ENCODE results near the gene JMJD8. TPM values are rescaled to one million over a fixed set of nuclear protein-coding genes. Genes with fewer than 3 reads are reported as not detected.
"Not testable (repeated sequence)": the region's sequence is repeated elsewhere in the genome, so short reads cannot be mapped to it uniquely, and the experiment has no call there.

Gene JMJD8
- total RNA-seq, 1 donor from 2014 or later: 10.2 TPM

GRCh38 chr16:693766-694165, 9.6 kb upstream of the JMJD8 start:
- no peak for FAIRE-seq
- no peak for DNase-seq (ENCODE audit: low spot score in 2 of 2)

GRCh38 chr16:693364-693763, 9.2 kb upstream of the JMJD8 start:
- DNase-seq (ENCODE audit: low spot score in 2 of 2): no peak
- FAIRE-seq: no peak

- DNase-seq (ENCODE audit: low spot score in 2 of 2) (no peak), FAIRE-seq (no peak)
Measured at GRCh38 chr16:692356-693108, 8.4 kb upstream of the JMJD8 start.

- FAIRE-seq: not testable (repeated sequence)
Measured at GRCh38 chr16:691242-691641, 7.1 kb upstream of the JMJD8 start.

GRCh38 chr16:689175-689897, 5.2 kb upstream of the JMJD8 start:
- no peak for DNase-seq (ENCODE audit: low spot score in 2 of 2)
- no peak for FAIRE-seq

More at GRCh38 chr16:691242-691641, 7.1 kb upstream of the JMJD8 start:
- not testable (repeated sequence) for DNase-seq (ENCODE audit: low spot score in 2 of 2)

GRCh38 chr16:687499-687898, 3.4 kb upstream of the JMJD8 start:
- no peak for FAIRE-seq

GRCh38 chr16:686459-687260, 2.5 kb upstream of the JMJD8 start:
- DNase-seq (ENCODE audit: low spot score in 2 of 2) (no peak), FAIRE-seq (no peak)

More at GRCh38 chr16:687499-687898, 3.4 kb upstream of the JMJD8 start:
- no peak for DNase-seq (ENCODE audit: low spot score in 2 of 2)

GRCh38 chr16:685967-686366, 1.8 kb upstream of the JMJD8 start:
- FAIRE-seq (no peak), DNase-seq (ENCODE audit: low spot score in 2 of 2) (no peak)

GRCh38 chr16:684961-685696, 995 bp upstream of the JMJD8 start:
- DNase-seq (ENCODE audit: low spot score in 2 of 2) (no peak), FAIRE-seq (no peak)

- no peak for FAIRE-seq
- no peak for DNase-seq (ENCODE audit: low spot score in 2 of 2)
Measured at GRCh38 chr16:683396-684070, 601 bp downstream of the JMJD8 start.

- no peak for FAIRE-seq
- DNase-seq (ENCODE audit: low spot score in 2 of 2): no peak
Measured at GRCh38 chr16:682493-683395, 1.4 kb downstream of the JMJD8 start.

GRCh38 chr16:681746-682427, 2.2 kb downstream of the JMJD8 start:
- DNase-seq (ENCODE audit: low spot score in 2 of 2) (no peak), FAIRE-seq (no peak)

GRCh38 chr16:680967-681745, 3.0 kb downstream of the JMJD8 start:
- DNase-seq (ENCODE audit: low spot score in 2 of 2) (no peak), FAIRE-seq (no peak)

GRCh38 chr16:680625-680945, 3.5 kb downstream of the JMJD8 start:
- no peak for DNase-seq (ENCODE audit: low spot score in 2 of 2)
- FAIRE-seq: no peak

- peak; percentile 88 to 93 for DNase-seq (ENCODE audit: low spot score in 2 of 2)
- no peak for FAIRE-seq
Measured at GRCh38 chr16:679814-680624, 4.1 kb downstream of the JMJD8 start, which contains the start of gene STUB1. TSS of gene STUB1 (plus strand) at chr16:680410. CDS start at chr16:680526, 116 bp downstream.
